Activated T-cell treated with anti-CD3 and anti-CD28 coated beads, Interleukin-2, amount 50 U/mL, for 48 hours (primary cell): ENCODE results near the gene PDIA5.

ENCODE experiments used
- DNase-seq, 2 experiments: peaks; one replicate each; pipeline ENCODE4 v3.0.0-alpha.2; 2020

PDIA5 gene

DNA sequence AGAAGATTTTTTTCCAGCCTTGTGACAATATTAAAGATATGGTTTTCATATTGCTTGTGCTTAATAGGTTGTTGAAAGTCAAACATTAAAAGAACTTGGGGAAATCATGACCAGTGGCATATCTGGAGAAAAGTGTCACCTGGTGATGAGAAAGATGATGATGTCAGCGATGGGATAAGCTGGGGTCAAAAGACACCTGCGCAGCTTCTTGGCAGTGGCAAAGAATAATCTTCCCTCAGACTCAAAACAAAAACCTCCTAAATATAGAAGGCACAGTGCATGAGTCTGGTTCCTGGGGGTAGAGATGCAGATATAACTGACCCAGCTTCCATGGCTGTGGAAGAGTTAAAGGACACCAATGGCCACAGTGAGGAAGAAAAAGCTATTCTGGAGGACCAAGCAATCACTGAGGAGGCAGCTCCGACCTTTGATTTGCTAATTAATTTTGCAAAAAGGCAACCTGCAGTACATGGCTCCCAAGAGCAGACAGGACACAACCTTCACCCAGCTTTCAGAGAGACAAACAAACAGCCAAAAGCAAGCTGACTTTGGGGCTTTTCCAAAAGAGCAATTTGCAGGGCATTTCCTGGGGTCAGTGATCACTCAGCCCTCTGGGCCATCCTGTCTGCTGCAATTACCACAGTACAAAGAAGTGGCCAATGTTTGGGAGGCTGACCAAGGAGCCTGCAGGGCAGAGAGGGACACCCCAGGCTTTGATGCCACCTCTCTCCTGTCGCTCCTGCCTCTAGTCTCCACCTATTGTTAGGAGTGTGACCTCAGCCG is 21.7 kb upstream of the PDIA5 start:
- no peak for DNase-seq

DNA sequence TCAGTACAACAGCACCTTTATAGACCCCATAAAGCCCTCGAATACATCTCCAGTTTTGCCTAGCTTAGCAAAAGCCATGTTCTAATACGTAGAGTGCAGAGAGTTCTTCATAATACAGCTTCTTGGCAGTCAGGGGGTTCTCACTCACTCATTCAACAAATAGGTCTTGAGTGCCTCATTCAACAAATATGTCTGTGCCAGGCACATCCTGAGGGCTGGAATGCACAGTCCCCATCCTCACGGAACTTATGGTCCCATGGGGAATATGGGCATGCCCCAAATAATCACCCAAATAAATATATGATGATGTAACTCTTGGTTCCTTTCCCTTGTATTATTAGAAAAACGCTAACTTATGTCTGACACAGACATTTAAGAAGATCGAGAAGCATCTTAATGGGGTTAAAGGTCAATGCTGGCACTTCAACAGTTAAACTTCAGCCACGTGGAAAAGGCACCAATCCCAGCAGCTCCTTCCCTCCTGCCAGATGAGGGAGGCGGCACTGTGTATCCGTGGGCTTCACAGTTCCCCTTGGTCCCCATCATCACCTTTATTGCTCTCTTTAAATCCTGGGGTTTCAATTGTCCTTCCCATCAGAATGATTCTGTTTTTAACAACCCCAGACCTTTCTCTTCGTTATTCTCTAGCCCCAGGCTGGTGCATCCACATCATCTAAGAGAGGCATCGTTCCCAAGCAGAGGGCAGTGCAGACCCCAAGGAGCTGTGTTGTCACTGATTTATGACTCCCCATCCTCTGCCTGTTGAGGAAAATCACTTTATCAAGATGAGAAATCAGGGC is 20.4 kb upstream of the PDIA5 start:
- DNase-seq: no peak

DNA sequence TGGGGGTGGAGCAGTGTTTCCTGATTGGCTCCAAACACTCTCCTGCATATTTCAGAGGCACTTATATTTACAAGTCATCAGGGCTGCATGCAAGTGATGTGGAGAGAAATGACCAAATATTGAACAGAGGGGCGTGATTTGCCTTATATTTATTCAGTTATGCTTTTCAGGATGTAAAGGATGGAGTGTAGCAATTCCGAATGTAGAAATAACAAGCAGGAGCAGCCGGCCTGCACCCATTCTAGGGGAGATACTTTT is 19.8 kb upstream of the PDIA5 start:
- no peak for DNase-seq

DNA sequence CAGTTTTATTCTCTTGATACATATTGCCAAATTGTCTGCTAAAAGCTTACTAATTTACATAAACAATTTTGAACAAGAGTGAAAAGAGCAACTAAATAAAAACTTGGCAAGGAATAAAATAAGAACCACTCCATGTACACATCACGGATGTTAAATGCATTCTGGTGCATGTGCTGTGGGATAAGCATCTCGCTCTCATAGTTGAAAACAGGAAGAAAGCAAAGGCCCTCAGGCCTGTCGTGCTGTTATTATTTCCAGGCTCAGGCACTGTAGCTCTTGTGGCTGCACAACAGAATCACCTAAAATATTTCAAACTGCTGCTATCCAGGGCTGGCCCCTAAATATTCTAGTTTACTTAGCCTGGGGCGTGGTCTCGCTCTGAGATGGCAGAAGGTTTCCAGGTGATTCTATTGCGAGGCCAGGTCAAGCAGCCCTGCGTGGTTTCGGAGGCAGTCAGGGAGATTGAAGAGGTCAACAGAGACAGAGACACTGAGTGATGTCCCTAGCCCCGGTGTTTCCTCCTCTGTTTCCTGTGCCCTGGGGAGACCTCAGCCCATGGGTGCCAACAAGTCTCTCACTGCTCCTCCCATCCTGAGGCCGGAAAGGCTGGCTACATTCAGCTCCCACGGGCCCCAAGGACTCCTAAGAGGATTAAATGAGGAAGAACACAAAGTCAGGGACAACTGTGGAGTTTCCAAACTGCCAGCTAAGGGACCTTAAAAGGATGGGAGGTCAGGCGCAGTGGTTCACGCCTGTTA is 18.2 kb upstream of the PDIA5 start:
- DNase-seq: no peak

DNA sequence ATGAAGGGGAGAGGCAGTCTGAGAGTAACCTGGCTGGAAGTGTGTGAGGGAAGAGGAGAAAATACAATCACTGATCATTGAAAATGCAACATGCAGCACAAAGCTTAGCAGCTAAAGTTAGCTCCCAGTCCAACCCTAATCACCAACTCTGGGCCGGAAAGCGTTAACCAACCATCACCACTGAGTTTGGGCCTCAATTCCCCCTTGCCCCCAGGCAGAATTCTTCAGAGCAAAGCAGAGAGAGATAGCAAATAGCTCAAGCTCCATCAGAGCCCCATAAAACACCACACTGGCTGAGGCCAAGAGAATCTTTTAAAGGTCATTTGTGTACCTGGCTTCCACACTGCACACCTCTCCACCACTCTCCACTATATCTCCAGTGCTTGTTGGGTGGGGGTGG is 16.2 kb upstream of the PDIA5 start:
- DNase-seq: no peak

DNA sequence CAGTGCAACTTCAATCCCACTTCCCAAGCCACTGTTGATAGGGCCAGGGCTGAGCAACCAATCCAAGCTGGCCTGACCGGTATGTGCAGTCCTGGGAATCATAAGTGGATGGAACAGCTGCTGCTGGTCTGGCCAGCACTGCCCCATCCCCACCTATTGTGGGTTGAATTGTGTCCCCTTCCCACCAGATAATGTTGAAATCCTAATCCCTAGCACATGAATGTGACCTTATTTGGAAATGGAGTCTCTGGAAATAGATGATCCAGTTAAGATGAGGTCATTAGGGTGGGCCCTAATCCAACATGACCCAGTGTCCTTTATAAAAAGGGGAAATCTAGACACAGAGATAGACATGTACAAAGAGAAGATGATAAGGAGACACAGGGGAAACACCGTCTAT is 13.7 kb upstream of the PDIA5 start:
- no peak for DNase-seq

DNA sequence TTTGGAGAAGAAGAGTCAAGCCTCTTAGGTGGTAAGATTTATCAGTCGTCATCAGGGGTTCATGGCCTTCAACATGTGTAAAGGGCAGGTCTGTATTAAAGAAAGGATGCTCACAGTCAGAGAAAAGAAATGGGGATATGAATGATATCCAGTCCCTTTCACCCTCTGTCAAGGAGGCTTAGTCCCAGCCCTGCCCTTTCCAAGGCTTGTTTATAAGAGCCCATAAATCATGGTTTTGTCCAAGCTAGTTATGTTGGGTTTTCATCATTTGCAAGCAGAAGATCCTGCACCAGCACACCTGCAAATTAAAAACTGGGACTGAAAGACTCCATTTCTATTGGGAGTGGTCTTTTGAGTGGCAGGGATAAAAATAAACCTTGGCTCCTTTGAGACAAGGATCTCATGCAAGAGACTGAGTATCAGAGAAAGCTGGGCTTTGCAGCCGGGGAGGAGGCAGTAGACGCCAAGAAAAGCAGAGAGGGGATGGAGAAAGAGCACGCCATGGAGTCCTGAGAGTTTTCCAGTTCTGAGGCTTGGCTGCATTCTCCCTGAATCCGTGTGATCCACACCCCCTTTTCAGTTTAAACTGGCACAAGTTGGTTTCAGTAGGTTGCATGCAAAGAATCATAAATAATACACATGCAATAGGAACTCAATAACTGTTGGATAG is 12.6 kb upstream of the PDIA5 start:
- DNase-seq: no peak

DNA sequence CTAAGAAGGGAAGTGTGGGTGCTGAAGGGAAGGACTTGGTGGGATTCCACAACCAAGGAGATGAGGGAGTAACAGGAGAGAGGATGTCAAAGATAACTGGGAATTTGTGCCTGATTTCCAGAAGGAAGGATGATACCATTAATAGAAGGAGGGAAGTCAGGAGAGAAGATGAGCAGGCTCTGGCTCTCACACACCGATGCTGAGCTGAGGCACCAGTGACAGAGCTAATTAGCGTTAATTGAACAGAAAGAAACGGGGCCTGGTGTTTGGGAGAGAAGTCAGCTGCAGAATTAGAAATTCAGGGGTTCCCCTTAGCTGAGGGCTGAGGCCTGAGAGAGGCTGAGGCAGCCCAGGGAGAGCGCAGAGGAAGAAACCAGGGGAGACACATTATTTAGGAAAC is 11.9 kb upstream of the PDIA5 start:
- no peak for DNase-seq

DNA sequence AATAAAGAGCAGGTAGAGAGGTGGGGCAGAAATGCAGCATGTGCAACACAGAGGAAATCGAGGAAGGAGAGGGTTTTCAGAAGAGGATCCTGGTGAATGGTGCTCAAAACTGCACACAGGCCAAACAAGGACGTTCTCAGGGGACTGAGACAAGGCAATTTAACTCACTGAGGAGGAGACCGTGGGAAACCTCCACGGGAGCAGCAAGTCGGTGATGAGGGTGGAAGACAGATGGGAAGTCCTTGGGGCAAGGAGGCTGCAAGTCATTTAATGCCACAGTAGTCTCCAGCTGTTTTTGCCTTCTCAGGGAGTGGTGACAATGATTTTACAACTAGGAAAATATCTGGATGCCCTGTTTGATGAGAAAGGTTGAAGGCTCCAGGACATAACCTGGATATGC is 11.5 kb upstream of the PDIA5 start:
- no peak for DNase-seq

DNA sequence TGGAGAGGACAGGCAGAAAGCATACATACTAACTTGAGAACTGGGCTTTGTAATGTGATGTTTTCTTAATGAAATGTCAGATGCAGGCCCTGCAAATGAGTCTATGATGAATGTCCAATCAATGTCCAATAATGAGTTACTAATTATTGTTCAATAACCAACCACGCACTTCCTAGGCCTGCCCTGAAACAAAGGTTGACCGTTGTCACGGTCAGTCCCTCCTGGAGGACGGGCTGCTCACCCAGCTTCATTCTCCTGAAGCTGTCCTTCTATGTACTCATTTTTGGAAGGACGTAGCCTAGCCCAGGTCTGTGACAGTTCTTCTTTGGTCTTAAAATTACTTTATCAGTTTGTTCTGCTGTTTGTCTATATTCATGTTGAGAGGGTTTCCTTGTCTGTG is 8.3 kb upstream of the PDIA5 start:
- no peak for DNase-seq

DNA sequence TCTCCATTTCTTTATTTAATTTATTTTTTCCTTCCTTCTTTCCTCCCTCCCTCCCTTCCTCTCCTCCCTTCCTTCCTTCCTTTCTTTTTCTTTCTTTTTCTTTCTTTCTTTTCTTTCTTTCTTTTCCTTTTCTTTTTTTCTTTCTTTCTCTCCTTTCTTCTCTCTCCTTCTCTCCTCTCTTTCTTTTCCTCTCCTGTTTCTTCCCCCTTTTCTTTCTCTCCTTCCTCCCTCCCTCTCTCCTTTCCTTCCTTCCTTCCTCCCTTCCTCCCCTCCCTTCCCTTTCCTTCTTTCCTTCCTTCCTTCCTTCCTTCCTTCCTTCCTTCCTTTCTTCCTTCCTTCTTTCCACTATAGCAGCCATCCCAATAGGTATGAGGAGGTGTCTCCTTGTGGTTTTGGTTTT is 6.8 kb upstream of the PDIA5 start:
- no peak for DNase-seq

DNA sequence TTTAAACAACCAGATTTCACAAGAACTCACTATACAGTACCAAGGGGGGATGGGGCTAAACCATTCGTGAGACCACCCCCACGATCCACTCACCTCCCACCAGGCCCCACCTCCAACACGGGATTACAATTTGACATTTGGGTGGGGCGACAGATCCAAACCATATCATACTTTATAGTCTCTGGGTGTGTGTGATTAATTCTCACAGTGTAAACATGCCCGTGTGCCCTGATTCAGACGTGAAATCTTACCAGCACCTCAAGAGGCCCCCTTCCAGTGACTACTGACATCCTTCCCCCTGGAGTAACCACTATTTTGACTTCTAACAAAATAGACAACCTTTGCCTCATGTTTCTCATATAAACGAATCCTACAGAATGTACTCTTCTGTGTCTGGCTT is 5.0 kb upstream of the PDIA5 start:
- DNase-seq: no peak

DNA sequence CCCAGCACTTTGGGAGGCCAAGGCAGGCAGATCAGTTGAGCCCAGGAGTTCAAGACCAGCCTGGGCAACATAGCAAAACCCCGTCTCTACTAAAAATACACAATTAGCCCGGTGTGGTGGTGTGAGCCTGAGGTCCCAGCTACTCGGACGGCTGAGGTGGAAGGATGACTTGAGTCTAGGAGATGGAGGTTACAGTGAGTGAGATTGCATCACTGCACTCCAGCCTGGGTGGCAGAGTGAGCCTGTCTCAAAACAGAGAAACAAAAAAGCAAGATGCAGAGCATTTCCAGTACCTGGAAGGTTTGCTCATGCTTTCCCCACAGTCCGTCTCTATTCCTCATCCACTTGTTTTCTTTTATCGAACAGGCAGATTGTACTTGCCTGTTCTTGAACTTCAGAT is 3.8 kb upstream of the PDIA5 start:
- no peak for DNase-seq

DNA sequence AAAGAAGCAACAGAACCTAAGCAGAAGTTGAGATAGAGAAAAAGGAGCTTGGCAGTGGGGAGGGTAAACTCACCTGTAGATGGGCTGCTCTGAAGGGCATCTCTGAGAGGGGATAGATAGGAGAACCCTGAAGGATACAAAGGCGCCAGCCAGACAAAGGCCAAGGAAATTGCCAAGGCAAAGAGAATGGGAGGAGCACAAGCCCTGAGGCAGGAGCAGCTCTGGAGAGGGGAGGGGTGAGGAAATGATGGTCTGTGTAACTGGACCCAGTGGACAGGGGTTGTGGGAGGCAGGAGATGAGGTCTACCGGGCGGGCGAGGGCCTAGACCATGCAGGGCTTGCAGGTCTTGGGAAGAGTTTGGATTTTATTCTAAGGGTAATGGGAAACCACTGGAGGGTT is 2.3 kb upstream of the PDIA5 start:
- DNase-seq: no peak

DNA sequence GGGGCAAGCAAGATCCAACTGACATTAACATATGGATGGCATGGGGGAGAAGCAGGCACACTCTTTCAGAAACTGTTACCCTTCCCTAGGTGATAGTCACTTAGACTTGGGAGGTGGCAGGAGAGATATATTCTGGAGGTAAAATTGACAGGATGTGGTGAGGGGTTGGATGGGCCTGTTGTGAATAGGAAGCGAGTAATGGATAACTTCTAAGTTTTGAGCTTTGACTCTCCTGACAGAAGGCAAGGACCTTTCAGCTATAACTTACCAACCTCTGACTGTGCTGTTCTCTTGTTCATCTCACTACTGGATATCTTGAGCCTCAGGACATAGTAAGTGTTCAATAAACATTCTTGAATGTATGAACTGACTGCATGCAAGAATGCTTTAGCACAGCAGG is 1.9 kb upstream of the PDIA5 start:
- DNase-seq: no peak

DNA sequence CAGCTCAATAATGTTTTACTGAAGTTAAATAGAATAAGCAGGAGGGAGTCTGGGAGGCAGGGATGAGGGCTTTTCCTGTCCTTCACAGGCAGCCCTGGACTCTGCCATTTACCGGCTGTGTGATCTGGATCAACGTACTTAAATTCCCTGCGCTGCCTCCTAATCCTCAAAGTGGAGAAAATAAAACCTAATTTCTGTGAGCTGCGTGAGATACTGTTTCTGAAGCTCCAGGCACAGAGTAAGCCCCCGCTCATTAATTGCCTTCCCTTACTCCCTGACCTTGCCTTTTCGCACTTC is 278 bp upstream of the PDIA5 start:
- no peak for DNase-seq

DNA sequence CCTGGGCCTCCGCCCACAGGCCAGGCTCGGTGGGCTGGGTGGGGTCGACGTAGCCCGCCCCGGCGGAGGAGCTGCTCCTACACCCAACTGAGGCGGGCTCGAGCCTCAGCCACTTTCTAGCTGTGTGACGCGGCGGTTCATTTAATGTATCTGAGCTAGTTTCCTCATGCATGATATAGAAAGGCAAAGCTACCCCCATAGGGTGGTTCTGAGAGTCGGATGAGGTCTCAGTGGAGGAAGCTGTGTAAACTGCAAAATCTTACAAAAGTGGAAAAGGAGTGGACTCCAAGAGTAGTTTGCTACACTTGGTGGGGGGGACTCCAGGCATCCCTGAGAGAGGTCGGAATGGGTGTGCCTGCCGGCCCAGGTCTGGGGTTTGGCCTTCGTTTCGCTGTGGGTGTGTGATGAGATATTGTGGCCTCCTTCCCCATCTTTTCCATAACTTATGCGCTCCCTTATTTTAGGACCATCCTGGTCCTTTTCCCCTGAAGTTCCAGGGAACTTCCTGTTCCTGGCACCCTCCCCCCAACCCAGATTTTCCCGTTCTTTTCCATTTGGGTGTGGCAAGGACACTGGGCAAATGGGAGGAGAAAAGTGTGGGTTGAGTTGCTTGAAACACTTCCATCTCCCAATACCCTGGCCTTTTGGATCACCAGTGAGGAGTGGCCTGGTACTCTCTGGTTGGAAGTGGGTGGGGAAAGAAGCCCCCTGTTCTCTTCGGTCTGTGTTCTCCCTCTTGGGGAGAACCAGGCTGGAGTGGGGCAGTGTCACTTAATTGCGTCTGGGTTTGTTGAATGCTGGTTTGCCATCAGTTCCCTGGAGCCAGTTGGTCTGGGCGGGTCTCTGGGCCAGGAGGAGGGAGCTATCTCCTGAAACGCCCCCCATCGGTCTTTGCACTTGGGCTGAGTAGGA is 1.1 kb downstream of the PDIA5 start:
- peak in 1 of 2 experiments; percentile 64 for DNase-seq

DNA sequence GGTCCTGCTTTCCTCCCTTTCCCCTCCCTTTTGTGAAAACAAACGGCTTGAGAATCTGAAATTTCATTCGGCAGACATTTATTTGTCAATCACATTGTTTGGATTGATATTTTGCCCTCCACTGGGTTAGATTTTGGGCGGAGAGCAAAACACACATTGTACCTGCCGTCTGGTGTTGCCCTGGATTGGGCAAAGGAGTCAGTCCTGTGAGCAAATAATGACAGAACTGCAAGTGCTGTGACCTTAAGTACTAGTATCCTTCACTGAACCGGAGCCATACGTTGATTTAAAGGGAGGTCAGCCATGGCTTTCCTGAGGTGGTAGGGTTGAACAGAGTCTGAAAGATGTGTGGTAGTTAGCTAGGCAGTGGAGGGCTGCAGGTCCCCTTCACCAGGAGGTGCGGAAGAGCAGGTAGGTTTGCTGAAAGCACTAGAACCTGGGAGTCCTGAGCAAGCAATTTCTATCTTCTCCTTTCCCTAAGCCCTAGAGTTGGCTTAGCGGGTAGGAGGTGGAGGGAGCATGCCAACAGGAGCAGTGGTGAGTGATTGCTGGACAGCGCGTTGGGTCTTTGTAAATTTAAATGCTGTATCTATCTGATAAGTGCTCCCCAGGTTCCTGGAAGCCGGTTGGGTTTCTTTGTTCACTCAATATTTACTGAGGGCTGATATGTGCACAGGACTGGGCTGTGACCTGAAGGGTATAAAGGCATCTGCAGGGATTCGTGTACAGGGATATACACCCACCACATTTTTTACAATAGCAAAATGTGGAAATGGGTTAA is 2.0 kb downstream of the PDIA5 start:
- no peak for DNase-seq

DNA sequence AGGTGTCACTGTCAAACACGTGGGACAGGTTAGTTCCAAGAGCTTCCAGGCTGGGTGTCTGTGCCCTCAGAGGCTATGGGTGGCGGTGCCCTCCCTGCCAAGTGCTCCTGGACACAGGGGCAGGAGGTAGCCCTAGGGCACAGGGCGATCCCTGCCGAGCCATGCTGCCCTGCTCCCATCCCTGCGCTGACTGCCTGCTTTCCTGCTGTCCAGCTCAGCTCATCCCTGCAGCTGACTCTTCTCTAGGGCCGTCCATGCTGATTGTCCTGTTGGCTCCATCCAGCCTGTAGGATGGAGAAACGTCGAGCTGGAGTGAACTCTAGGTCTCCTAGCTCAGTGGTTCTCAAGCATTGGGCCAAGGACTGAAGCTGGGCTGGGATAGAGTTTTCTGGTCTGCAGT is 3.7 kb downstream of the PDIA5 start:
- DNase-seq: no peak

DNA sequence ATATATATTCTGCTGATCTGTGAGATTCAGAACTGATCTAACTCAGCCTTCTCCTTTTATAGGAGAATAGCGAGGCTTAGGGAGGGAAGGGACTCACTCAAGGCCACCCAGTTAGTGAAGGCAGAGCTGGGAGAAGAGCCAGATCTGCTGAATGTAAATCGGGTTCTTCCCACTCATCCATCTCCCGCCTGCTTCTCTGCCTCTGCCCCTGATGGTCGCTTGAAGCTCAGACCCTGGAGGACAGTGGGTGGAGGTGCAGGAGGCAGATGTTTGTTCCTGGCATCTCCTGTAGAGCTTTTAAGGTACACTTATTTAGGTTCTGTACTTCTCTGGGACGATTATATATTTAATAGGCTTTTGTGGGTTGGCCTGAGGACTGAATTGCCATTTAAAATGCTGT is 4.3 kb downstream of the PDIA5 start:
- no peak for DNase-seq

DNA sequence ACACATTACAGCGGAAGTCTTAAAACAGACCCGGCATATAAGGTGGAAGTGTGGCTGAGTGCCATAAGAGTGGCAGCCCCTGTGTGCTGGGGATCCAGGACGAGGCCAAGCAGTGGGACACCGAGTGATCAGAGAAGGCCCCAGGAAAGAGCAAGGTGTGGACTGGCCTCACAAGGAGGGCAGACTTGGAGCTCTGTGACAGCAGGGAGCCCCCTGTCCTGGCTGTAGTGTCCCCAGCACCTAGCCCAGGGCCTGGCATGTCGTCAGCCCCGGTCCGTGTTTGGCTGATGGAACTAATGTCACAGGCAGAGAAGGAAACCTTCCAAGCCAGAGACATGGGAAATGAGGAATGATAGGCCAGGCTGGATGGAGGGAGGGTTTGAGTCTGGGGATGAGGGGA is 4.8 kb downstream of the PDIA5 start:
- no peak for DNase-seq

DNA sequence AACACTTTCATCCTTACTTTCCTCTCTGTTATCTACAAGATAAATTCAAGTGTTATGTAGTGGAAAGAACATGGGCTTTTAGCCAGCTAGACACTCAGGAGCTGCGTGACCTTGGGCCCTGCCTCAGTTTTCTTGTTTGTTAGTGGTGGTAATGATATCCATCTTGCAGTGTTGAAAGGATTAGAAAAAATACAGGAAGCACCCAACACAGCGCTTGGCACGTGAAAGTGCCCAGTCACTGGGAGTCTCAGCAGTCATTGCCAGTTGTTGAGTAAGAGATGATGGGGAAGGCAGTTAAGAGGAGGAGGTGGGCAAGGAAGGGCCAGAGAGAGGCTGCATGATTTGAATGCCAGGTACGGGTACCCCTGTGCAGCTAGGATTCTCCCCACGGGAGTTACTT is 5.3 kb downstream of the PDIA5 start:
- DNase-seq: no peak
